GM23338 (cell line): ENCODE data around the gene ADAMTS13. TPM values are rescaled to one million over a fixed set of nuclear protein-coding genes. Genes with fewer than 3 reads are reported as not detected.

Experiments
- ATAC-seq: fragments of 200-7000 bp; cut with Tn5 transposase; 3 replicates; pipeline ENCODE4 v1.9.1; 2020
- DNase-seq: peaks from one replicate; pipeline ENCODE4 v3.0.0-alpha.2; 2015; ENCODE audit warnings: low spot score
- H2AFZ ChIP-seq: fragments of 200-600 bp; sonication (generic); 2 replicates; pipeline ENCODE4 v1.8.0; 2016; ENCODE audit warnings: antibody characterized with exemption, mild to moderate bottlenecking, moderate library complexity
- H3F3A ChIP-seq: fragments of 200-600 bp; sonication (generic); replicated peaks from 2 replicates; pipeline ENCODE4 v1.8.0; 2017; ENCODE audit warnings: antibody characterized with exemption, mixed run types, low read depth
- H3K27ac ChIP-seq: fragments of 200-600 bp; sonication (generic); 2 replicates; pipeline ENCODE4 v1.6.1; 2016; ENCODE audit warnings: low read depth
- H3K27me3 ChIP-seq: fragments of 200-600 bp; sonication (generic); 2 replicates; pipeline ENCODE4 v1.8.0; 2016; ENCODE audit warnings: mild to moderate bottlenecking, mixed run types, moderate library complexity; ENCODE audit not compliant: insufficient read depth
- H3K36me3 ChIP-seq: fragments of 200-600 bp; sonication (generic); 2 replicates; pipeline ENCODE4 v1.8.0; 2016; ENCODE audit warnings: mild to moderate bottlenecking; ENCODE audit not compliant: insufficient read depth
- H3K4me1 ChIP-seq: fragments of 200-600 bp; sonication (generic); 2 replicates; pipeline ENCODE4 v1.8.0; 2016; ENCODE audit warnings: mild to moderate bottlenecking, moderate library complexity; ENCODE audit not compliant: insufficient read depth
- H3K4me2 ChIP-seq: fragments of 200-600 bp; sonication (generic); 2 replicates; pipeline ENCODE4 v1.7.1; 2017; ENCODE audit warnings: mixed run types
- H3K4me3 ChIP-seq: fragments of 200-600 bp; sonication (generic); 2 replicates; pipeline ENCODE4 v1.6.1; 2016; ENCODE audit warnings: mixed run types
- H3K79me2 ChIP-seq: fragments of 200-600 bp; sonication (generic); replicated peaks from 2 replicates; pipeline ENCODE4 v1.8.0; 2017; ENCODE audit warnings: mild to moderate bottlenecking; ENCODE audit not compliant: insufficient read depth
- H3K9me2 ChIP-seq: fragments of 200-600 bp; sonication (generic); 2 replicates; pipeline ENCODE4 v1.8.0; 2017; ENCODE audit not compliant: insufficient read depth
- H4K20me1 ChIP-seq: fragments of 200-600 bp; sonication (generic); replicated peaks from 2 replicates; pipeline ENCODE4 v1.8.0; 2017; ENCODE audit warnings: mild to moderate bottlenecking; ENCODE audit not compliant: insufficient read depth
- H3K27ac Mint-ChIP-seq: 2 replicates; pipeline ENCODE4 v1.8.0; 2020; ENCODE audit warnings: inconsistent platforms, mild to moderate bottlenecking, moderate library complexity, mixed read lengths
- H3K27me3 Mint-ChIP-seq: 3 replicates; pipeline ENCODE4 v1.8.0; 2022; ENCODE audit warnings: low read depth, mild to moderate bottlenecking, moderate library complexity, mixed read lengths, inconsistent platforms; ENCODE audit not compliant: insufficient read depth, poor library complexity
- H3K36me3 Mint-ChIP-seq: 3 replicates; pipeline ENCODE4 v1.8.0; 2021; ENCODE audit warnings: low read depth, mild to moderate bottlenecking, inconsistent platforms, moderate library complexity, mixed read lengths
- H3K4me1 Mint-ChIP-seq: 3 replicates; pipeline ENCODE4 v1.8.0; 2020; ENCODE audit warnings: mild to moderate bottlenecking, inconsistent platforms, mixed read lengths
- H3K4me3 Mint-ChIP-seq: 3 replicates; pipeline ENCODE4 v1.8.0; 2021; ENCODE audit warnings: moderate library complexity, mild to moderate bottlenecking, inconsistent platforms, mixed read lengths
- H3K9me3 Mint-ChIP-seq: 3 replicates; pipeline ENCODE4 v1.8.0; 2020; ENCODE audit warnings: moderate library complexity, mild to moderate bottlenecking, inconsistent platforms, mixed read lengths
- CREB1 ChIP-seq: fragments of 250-450 bp; sonication (Bioruptor Pico); IDR thresholded peaks from 2 replicates; pipeline ENCODE4 v1.5.0; 2020; ENCODE audit warnings: low read depth, mild to moderate bottlenecking, moderate library complexity
- EZH2 ChIP-seq: fragments of 200-600 bp; sonication (generic); IDR thresholded peaks from one replicate; pipeline ENCODE4 v1.8.0; 2017; ENCODE audit warnings: antibody characterized with exemption, mild to moderate bottlenecking, low read depth; ENCODE audit not compliant: unreplicated experiment
- EZH2phosphoT487 ChIP-seq: fragments of 200-600 bp; sonication (generic); IDR thresholded peaks from one replicate; pipeline ENCODE4 v1.8.1; 2018; ENCODE audit warnings: antibody characterized with exemption; ENCODE audit not compliant: unreplicated experiment
- JUNB ChIP-seq: IDR thresholded peaks from one replicate; pipeline ENCODE4 v1.6.1; 2016; ENCODE audit warnings: antibody characterized with exemption; ENCODE audit not compliant: unreplicated experiment
- NANOG ChIP-seq: IDR thresholded peaks from 2 replicates; pipeline ENCODE4 v1.6.1; 2016; ENCODE audit warnings: antibody characterized with exemption, borderline replicate concordance
- POLR2AphosphoS5 ChIP-seq: IDR thresholded peaks from 2 replicates; pipeline ENCODE4 v1.6.1; 2016; ENCODE audit warnings: antibody characterized with exemption, low read depth
- REST ChIP-seq: IDR thresholded peaks from one replicate; pipeline ENCODE4 v1.6.1; 2018; ENCODE audit warnings: antibody characterized with exemption; ENCODE audit not compliant: unreplicated experiment
- STAT1 ChIP-seq: IDR thresholded peaks from one replicate; pipeline ENCODE4 v1.6.1; 2016; ENCODE audit warnings: antibody characterized with exemption; ENCODE audit not compliant: unreplicated experiment
- ZNF114 ChIP-seq: fragments of 250-450 bp; sonication (Bioruptor Pico); IDR thresholded peaks from 2 replicates; pipeline ENCODE4 v1.5.0; 2020; ENCODE audit warnings: mild to moderate bottlenecking, moderate library complexity
- ZNF331 ChIP-seq: fragments of 250-450 bp; sonication (Bioruptor Pico); IDR thresholded peaks from 2 replicates; pipeline ENCODE4 v1.5.0; 2020; ENCODE audit warnings: low read depth, mild to moderate bottlenecking, moderate library complexity
- ZNF462 ChIP-seq: fragments of 250-450 bp; sonication (Bioruptor Pico); IDR thresholded peaks from 2 replicates; pipeline ENCODE4 v1.5.0; 2020; ENCODE audit warnings: mild to moderate bottlenecking, moderate library complexity
- polyA plus RNA-seq: library from polyadenylated mRNA; unstranded; fragments of >200 nt; fragmentation: Nextera tagmentation; extraction: Ambion mirVana; gene quantifications from 2 replicates; pipeline ENCODE4 v1.2.1, GENCODE V29; 2016
- total RNA-seq: library from RNA; depleted of rRNA; stranded (reverse); fragments of >200 nt; shearing (Covaris generic); gene quantifications from 2 replicates; pipeline ENCODE4 v1.2.3, GENCODE V29; 2014
- TF ChIP-seq, protein P1 (sequence below): IDR thresholded peaks from 2 replicates; pipeline ENCODE4 v1.6.1; 2016; ENCODE audit warnings: antibody characterized with exemption
- TF ChIP-seq, protein P2 (sequence below), 2 experiments: fragments of 200-600 bp in 1 of 2; sonication (generic) in 1 of 2; conservative IDR thresholded peaks; 2 replicates each; pipeline versions ENCODE4 v1.5.1 to v1.6.1; 2016 to 2017; ENCODE audit warnings: antibody characterized with exemption in 2 of 2, low read depth in 2 of 2, mild to moderate bottlenecking in 2 of 2, moderate library complexity in 1 of 2

The ADAMTS13 gene
- total and polyA plus RNA-seq, 2 experiments from 2014 or later: 6.0 TPM

DNA sequence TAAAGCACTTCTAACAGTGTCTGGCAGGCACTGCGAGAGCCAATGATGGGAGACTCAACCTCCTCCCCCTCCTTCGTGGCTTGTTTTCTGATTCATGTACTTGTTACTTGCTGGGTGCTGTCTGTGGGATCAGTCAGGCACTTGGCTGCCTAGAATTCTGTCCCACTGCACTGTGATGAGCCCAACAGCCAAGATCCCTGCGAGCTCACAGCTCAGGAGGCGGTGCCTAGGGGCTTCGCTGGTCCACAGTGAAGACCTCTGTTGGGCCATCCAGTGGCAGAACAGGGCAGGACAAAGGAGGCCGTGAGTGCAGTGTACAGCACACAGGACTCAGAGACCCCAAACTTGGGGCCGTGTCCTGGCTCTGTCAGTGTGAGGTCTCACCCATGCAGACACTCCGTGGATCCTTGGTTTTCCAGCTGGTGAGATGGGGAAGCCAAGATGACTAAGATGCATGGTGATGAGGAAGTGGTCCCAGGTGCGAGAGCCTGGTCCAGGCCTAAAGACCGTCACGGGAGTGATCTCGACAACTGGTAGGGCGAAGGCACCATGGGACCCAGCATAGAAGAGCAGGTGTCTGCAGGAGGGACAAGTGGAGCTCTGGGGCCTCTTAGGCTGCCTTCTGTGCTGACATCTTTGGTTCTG lies 83.1 kb downstream of the ADAMTS13 start:
- H3K27me3 ChIP-seq: no peaks in the 10 kb centered on the region
- H3K4me2 ChIP-seq: no peak overlapping the region
- DNase-seq (no peak), ATAC-seq (no peak)
- H3K4me1 ChIP-seq: peaks cover 15% of the 10 kb centered on the region
- H3K79me2 ChIP-seq: no peaks in the 10 kb centered on the region
- H3K36me3 ChIP-seq: no peaks in the 10 kb centered on the region
- no peak for TF ChIP-seq NANOG
- TF ChIP-seq POLR2AphosphoS5: no peak
- no peak for TF ChIP-seq ZNF462 (CRISPR knock-in tag)
- no peak for TF ChIP-seq JUNB
- TF ChIP-seq ZNF114 (CRISPR knock-in tag): no peak
- no peak for TF ChIP-seq REST
- TF ChIP-seq CREB1: no peak
- no peak for TF ChIP-seq EZH2phosphoT487
- TF ChIP-seq, protein P1, sequence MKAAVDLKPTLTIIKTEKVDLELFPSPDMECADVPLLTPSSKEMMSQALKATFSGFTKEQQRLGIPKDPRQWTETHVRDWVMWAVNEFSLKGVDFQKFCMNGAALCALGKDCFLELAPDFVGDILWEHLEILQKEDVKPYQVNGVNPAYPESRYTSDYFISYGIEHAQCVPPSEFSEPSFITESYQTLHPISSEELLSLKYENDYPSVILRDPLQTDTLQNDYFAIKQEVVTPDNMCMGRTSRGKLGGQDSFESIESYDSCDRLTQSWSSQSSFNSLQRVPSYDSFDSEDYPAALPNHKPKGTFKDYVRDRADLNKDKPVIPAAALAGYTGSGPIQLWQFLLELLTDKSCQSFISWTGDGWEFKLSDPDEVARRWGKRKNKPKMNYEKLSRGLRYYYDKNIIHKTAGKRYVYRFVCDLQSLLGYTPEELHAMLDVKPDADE: no peak
- no peak for TF ChIP-seq EZH2
- no peak for TF ChIP-seq ZNF331
- no peak for TF ChIP-seq STAT1
- TF ChIP-seq, protein P2, sequence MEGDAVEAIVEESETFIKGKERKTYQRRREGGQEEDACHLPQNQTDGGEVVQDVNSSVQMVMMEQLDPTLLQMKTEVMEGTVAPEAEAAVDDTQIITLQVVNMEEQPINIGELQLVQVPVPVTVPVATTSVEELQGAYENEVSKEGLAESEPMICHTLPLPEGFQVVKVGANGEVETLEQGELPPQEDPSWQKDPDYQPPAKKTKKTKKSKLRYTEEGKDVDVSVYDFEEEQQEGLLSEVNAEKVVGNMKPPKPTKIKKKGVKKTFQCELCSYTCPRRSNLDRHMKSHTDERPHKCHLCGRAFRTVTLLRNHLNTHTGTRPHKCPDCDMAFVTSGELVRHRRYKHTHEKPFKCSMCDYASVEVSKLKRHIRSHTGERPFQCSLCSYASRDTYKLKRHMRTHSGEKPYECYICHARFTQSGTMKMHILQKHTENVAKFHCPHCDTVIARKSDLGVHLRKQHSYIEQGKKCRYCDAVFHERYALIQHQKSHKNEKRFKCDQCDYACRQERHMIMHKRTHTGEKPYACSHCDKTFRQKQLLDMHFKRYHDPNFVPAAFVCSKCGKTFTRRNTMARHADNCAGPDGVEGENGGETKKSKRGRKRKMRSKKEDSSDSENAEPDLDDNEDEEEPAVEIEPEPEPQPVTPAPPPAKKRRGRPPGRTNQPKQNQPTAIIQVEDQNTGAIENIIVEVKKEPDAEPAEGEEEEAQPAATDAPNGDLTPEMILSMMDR (conservative IDR thresholded peaks at IDR 0.05; ENCODE audit: low read depth in 2 of 2): no peak
- no peak overlapping the region for H2AFZ ChIP-seq
- no peaks in the 10 kb centered on the region for H4K20me1 ChIP-seq
- H3K9me2 ChIP-seq: no peaks in the 10 kb centered on the region
- Mint-ChIP-seq H3K4me1 (peaks cover 15% of the 10 kb centered on the region), H3K27me3 (peaks cover 8% of the 10 kb centered on the region), H3K4me3 (no peak overlapping the region), H3K27ac (no peak overlapping the region), H3K36me3 (peaks cover 3% of the 10 kb centered on the region; the same call in 1 of the 3 replicates), H3K9me3 (peaks cover 29% of the 10 kb centered on the region)
- no peaks in the 10 kb centered on the region for H3F3A ChIP-seq
- no peak overlapping the region for H3K27ac ChIP-seq
- H3K4me3 ChIP-seq: no peak overlapping the region
